Measurements from ENCODE around the gene ERVH48-1.
"Not testable (repeated sequence)": the region's sequence is repeated elsewhere in the genome, so short reads cannot be mapped to it uniquely, and the experiment has no call there.

The ERVH48-1 gene

GRCh38 chr21:42925114-42925926, at the start of gene ERVH48-1:
TSS of gene ERVH48-1 (minus strand) at chr21:42925630. CDS start at chr21:42919006, 6,624 bp downstream.
- DNase-seq, result no peak

GRCh38 chr21:42973991-42974831, 48.8 kb upstream of the ERVH48-1 start, which contains the start of gene PKNOX1:
TSS of gene PKNOX1 (plus strand) at chr21:42974562. CDS start at chr21:43004382, 29,820 bp downstream.
- DNase-seq, result peak; percentile 96

- no peak for DNase-seq
These were observed 48.0 kb upstream of the ERVH48-1 start for GRCh38 chr21:42973309-42973990.

GRCh38 chr21:42971897-42972275, 46.5 kb upstream of the ERVH48-1 start:
- no peak for DNase-seq

- DNase-seq, result no peak
These were observed 45.7 kb upstream of the ERVH48-1 start for GRCh38 chr21:42970946-42971653.

- DNase-seq, result no peak
These were observed 43.8 kb upstream of the ERVH48-1 start for GRCh38 chr21:42969193-42969600.

- not testable (repeated sequence) for DNase-seq
These were observed 42.2 kb upstream of the ERVH48-1 start for GRCh38 chr21:42967616-42968015.

GRCh38 chr21:42965211-42965560, 39.8 kb upstream of the ERVH48-1 start:
- no peak for DNase-seq

GRCh38 chr21:42964546-42965210, 39.2 kb upstream of the ERVH48-1 start:
- no peak for DNase-seq

GRCh38 chr21:42964086-42964485, 38.7 kb upstream of the ERVH48-1 start:
- no peak for DNase-seq

- no peak for DNase-seq
These were observed 37.1 kb upstream of the ERVH48-1 start for GRCh38 chr21:42962380-42963007.

GRCh38 chr21:42959728-42960127, 34.3 kb upstream of the ERVH48-1 start:
- no peak for DNase-seq

- not testable (repeated sequence) for DNase-seq
These were observed 32.7 kb upstream of the ERVH48-1 start for GRCh38 chr21:42958122-42958521.

GRCh38 chr21:42956824-42957630, 31.6 kb upstream of the ERVH48-1 start:
- DNase-seq, result no peak

- not testable (repeated sequence) for DNase-seq
These were observed 25.8 kb upstream of the ERVH48-1 start for GRCh38 chr21:42951193-42951592.

- DNase-seq, result not testable (repeated sequence)
These were observed 23.8 kb upstream of the ERVH48-1 start for GRCh38 chr21:42949094-42949755.

- DNase-seq, result no peak
These were observed 16.8 kb upstream of the ERVH48-1 start for GRCh38 chr21:42942244-42942643.

- DNase-seq, result no peak
These were observed 16.3 kb upstream of the ERVH48-1 start for GRCh38 chr21:42941696-42942085.

- peak; percentile 76 for DNase-seq
These were observed 14.4 kb upstream of the ERVH48-1 start for GRCh38 chr21:42939582-42940413.

All from kidney glomerular epithelial cell (primary cell).